ENCODE measurements around the gene RRM1.

GRCh38 chr11:4087551-4087950, 7.0 kb upstream of the RRM1 start:
- TF ChIP-seq POLR2A (IDR thresholded peaks at IDR 0.05) (no peak), CTCF (IDR thresholded peaks at IDR 0.05) (peak in 1 of 4 experiments; percentile 5), POLR2AphosphoS5 (IDR thresholded peaks at IDR 0.05) (no peak), EP300 (IDR thresholded peaks at IDR 0.05) (no peak)

Measured in gastroesophageal sphincter (tissue), 3 donors.